HL-60/S4 treated with retinoic acid at 250 ng/mL for 4 days and 3 days (cell line): ENCODE measurements around the gene MARCHF9.

ENCODE experiments used
- in situ Hi-C: fragments of 300-500 bp; cut with MboI; formaldehyde crosslinking; loops from 2 replicates; pipeline ENCODE4 v1.7.0; 2022; ENCODE audit warnings: low sequenced_read_pairs

MARCHF9 gene

GRCh38 chr12:57751788-57752667 lies 2.9 kb upstream of the MARCHF9 start, which contains the start of gene CDK4:
CDK4 (minus strand) TSS chr12:57752310; CDS start chr12:57751717, 593 bp downstream.
- in situ Hi-C loops = no loop called here

- in situ Hi-C loops = no loop called here
These were observed 2.3 kb upstream of the MARCHF9 start for GRCh38 chr12:57752668-57753000.

DNA sequence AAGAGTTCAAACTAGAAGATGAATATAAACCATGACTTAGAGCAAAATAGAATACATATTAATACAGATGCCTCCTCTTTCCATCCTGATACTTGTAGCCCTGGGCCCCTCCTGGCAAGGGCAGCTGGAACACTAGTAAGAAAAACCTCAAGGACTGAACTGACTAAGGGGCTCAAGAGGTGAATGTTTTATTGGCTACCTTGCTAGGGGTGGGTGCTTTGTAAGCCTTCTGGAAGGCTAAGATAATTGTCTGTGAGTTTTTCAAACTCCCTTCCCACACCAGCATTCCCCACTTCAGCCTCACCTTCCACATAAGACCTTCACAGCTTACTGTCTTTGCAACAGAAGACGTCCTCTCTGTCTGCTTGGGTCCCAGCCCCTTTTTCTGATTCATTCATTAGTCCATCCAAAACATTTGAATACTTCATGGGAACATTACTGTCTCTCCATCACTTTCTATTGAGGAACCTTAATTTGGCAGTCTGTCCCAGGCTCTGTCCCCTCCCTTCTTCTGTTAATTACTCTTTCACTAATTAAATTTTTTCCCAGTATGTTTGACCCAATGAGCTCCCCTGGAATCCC lies 1.1 kb upstream of the MARCHF9 start:
- in situ Hi-C loops = no loop called here

- in situ Hi-C loops = no loop called here
These were observed 221 bp downstream of the MARCHF9 start for GRCh38 chr12:57755194-57755453.

DNA sequence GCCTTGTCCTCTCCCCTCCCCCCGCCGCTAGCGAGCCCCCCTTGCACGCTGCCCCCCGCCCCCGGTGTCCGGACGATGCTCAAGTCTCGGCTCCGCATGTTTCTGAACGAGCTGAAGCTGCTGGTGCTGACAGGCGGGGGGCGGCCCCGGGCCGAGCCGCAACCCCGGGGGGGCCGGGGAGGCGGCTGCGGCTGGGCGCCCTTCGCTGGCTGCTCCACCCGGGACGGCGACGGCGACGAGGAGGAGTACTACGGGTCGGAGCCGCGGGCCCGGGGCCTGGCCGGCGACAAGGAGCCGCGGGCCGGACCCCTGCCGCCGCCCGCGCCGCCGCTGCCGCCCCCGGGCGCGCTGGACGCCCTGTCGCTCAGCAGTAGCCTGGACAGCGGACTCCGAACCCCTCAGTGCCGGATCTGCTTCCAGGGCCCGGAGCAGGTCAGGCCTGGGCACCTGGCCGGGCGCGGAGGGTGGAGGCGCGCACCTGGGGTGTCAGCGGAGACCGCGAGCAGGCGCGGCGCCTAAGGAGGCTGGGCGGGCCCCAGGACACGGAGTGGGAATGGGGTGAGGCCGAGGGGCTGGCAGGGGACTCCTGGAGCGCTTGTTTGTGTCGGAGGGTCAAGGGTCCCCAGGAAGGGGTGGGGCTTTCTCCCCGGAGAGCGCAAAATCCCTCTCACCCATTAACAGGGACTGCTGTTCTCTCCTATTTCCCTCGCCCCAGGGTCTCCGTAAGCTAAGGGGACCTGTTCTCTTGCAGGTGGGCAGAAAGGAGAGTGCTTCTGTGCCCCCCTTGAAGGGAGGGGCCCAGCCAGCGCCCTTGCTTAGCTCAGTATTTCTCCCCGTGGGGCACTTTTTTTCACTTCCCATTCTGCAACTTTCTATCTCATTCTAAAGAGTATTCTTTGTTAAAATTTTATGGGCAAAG lies 810 bp downstream of the MARCHF9 start:
- in situ Hi-C loops = no loop called here

- in situ Hi-C loops = no loop called here
These were observed 1.8 kb downstream of the MARCHF9 start for GRCh38 chr12:57756406-57757341.

GRCh38 chr12:57757771-57758170 lies 2.9 kb downstream of the MARCHF9 start:
- in situ Hi-C loops = no loop called here

GRCh38 chr12:57758552-57759359 lies 3.9 kb downstream of the MARCHF9 start:
- in situ Hi-C loops = no loop called here

DNA sequence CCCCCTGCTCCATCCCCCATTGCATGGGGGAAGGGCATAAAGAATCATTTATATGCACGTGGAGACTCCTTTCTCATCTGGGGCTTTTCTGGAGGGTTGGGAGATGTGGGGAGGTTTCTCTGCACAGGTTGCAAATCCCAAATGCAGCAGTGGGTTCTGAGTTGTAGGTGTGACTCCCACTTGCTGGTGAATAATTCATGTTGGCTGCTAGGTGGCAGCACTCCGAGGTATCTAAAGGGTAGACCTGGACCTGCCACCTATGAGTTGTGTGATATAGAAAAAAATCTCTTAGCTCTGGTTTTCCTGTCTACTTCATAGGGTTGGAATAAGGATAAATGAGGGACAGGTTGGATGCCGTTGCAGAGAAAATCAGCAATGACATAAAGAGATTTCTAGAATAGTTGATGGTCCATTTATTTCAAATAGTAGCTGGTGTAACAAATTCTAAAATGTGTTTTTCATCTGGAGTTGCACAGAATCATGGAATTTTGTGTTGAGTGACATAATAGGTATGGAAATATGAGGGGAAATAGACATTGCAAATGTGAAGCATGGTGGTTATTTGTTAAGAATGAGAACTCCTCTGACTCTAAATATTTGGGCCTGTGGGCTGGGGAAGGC lies 4.6 kb downstream of the MARCHF9 start:
- in situ Hi-C loops = no loop called here

DNA sequence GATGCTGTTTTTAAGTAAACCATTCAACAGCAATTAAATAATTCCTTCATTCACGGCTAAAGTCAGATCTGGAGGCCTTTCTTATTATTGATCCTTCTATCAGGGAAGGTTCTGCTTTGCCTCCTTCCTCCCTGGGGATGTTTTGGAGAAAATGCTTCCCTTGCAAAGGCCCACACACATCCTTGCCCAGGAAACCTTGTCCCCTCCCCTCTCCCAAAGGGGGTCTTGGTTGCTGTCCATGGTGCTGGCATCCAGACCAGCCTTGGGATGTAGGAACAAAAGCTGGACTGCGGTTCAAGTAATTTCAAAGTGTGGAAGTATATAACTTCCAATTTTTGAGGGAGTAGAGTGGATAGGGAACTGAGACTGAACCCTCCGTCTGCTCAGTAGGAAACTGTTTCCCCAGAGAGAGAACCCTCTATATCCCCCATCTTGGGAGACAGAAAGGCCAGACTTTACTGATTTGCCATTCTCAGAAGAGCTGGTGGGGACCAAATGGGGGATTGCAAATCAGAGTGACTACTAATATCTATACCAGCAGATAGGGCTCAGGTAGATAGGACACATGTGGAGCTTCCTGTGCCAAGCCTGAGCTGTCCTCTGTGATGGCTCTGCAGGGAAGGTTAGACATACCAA lies 5.6 kb downstream of the MARCHF9 start:
- in situ Hi-C loops = no loop called here

DNA sequence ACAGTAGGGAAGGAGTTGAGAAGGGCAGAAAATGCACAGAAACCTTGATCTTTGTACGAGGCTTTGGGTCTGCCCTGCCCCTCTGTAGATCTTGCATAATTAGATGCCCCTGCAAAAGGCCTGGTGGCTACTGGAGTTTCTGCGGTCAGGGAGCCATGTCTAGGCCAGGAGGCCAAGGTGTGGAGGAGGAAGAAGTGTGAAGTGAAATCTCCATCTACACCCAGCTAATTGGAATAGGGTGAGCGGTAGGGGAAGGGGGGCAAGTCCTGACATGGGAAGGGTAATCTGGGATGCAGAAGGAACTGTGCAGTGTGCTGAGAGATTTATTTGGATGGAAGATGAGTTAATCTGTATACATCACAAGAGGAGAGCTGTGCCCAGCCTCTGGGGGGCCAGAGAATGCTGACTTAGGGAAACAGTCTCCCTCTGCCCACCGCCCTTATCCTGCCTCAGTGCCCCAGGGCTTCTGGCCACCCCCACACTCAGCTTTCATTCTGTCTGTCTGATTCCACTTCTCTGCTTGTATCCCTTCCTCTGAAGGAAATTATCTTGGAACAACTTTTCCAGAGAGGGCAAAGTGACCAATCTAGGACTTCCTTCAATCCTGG lies 6.6 kb downstream of the MARCHF9 start:
- in situ Hi-C loops = no loop called here

- in situ Hi-C loops = no loop called here
These were observed 7.6 kb downstream of the MARCHF9 start for GRCh38 chr12:57762463-57762862.

- in situ Hi-C loops = no loop called here
These were observed 9.2 kb downstream of the MARCHF9 start for GRCh38 chr12:57763881-57764661.

- in situ Hi-C loops = no loop called here
These were observed 9.7 kb downstream of the MARCHF9 start for GRCh38 chr12:57764662-57765002.

DNA sequence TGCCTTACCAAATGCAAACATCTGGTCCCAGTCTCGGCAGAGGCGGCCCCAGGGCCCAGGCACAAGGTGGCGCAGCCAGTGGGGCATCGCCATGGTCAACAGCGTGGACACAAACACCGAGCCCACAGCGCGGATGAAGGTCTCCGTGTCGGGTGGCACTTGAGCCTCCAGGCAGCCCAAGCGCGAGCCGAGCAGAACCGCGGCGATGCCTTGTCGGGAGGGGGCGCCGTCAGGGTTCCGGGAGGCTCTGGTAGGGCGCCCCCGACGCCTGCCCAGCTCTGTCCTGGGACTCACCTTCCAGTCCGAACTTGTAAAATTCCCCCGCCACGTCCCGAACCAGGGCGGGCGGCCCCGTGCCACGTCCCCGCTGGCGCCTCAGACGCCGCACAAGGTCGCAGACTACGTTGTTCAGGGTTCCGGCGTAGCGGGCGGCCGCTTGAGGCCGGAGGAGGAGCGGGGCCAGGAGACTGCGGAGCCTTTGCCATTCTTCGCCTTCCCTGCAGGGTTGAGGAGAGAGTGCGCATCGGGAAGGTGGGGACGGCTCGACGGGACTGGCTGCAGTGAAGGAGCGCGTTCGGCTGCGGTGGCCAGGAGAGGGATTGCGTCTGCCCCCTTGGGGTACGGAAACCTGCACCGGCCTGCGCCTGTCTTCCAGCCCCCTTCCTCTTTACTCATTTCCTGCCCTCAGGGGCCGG lies 10.2 kb downstream of the MARCHF9 start:
- in situ Hi-C loops = no loop called here

- in situ Hi-C loops = no loop called here
These were observed 11.0 kb downstream of the MARCHF9 start for GRCh38 chr12:57765698-57766463.
